Skeletal muscle satellite cell (primary cell): ENCODE measurements around the gene TMPRSS11D.

Source experiments
- H3K27me3 ChIP-seq: 2 replicates; pipeline ENCODE4 v1.7.0; 2013; ENCODE audit warnings: low read length; ENCODE audit not compliant: control insufficient read depth, insufficient read depth
- H3K36me3 ChIP-seq: 2 replicates; pipeline ENCODE4 v1.7.0; 2013; ENCODE audit warnings: mild to moderate bottlenecking, control low read depth, low read length; ENCODE audit not compliant: insufficient read depth
- H3K4me1 ChIP-seq: 2 replicates; pipeline ENCODE4 v1.7.0; 2013; ENCODE audit warnings: low read length; ENCODE audit not compliant: control insufficient read depth, insufficient read depth
- H3K4me2 ChIP-seq: 2 replicates; pipeline ENCODE4 v1.7.0; 2013; ENCODE audit warnings: mild to moderate bottlenecking, low read length
- H3K4me3 ChIP-seq: 2 replicates; pipeline ENCODE4 v1.7.0; 2013; ENCODE audit warnings: low read length
- H3K9ac ChIP-seq: 2 replicates; pipeline ENCODE4 v1.7.0; 2013; ENCODE audit warnings: mild to moderate bottlenecking, low read depth, low read length, moderate library complexity
- H3K9me3 ChIP-seq: replicated peaks from 2 replicates; pipeline ENCODE4 v1.7.0; 2013; ENCODE audit warnings: mild to moderate bottlenecking, control low read depth, low read length

Gene TMPRSS11D

GRCh38 chr4:67885762-67886161 lies 2.0 kb upstream of the TMPRSS11D start:
- no peaks in the 10 kb centered on the region for H3K36me3 ChIP-seq
- H3K4me3 ChIP-seq = peak overlapping the region; percentile 42
- H3K9ac ChIP-seq = peak overlapping the region; percentile 71
- H3K9me3 ChIP-seq = no peaks in the 10 kb centered on the region
- no peaks in the 10 kb centered on the region for H3K27me3 ChIP-seq
- H3K4me1 ChIP-seq = peaks cover 21% of the 10 kb centered on the region
- peak overlapping the region; percentile 73 for H3K4me2 ChIP-seq

GRCh38 chr4:67884701-67885100 lies 899 bp upstream of the TMPRSS11D start:
- H3K36me3 ChIP-seq = no peaks in the 10 kb centered on the region
- H3K4me1 ChIP-seq = peaks cover 21% of the 10 kb centered on the region
- no peak overlapping the region for H3K4me3 ChIP-seq
- no peak overlapping the region for H3K4me2 ChIP-seq
- no peak overlapping the region for H3K9ac ChIP-seq
- H3K27me3 ChIP-seq = no peaks in the 10 kb centered on the region
- no peaks in the 10 kb centered on the region for H3K9me3 ChIP-seq

- Histone ChIP-seq H3K36me3 (no peaks in the 10 kb centered on the region), H3K4me3 (no peak overlapping the region), H3K4me1 (peaks cover 21% of the 10 kb centered on the region)
Observed at GRCh38 chr4:67883458-67883857, 344 bp downstream of the TMPRSS11D start.

DNA sequence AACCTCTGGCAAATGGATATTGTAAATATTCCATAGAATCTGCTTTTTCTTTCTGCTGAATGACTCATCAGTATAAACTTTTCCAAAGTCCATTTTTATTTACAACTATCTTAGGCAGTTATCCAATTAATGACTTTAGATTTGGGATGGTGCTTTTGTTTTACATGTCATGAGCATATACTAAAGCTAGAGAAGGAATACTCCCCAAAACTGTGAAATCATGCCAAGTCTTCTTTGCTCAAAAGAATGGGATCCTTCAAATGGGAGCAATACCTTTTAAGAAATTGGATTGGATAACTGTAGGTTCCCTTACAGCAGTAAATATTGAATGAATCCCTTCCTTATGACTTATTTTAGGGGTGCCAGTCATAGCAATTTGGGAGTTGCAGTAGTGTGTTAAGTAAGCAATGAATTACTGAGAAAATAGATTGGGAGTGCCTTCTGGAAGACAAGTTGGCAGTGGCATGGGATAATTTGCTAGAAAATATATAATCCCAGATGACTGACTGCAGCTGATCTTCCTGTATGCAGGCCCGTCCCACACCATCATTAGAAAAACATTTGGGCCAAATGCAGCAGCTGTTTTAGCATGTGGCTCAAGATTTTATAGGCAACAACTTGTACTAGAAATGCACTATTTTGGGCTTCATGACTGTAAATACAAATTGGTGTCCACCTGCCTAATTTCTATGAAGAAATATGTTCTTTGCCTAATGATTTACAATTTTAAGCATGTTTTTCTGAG lies 2.8 kb downstream of the TMPRSS11D start:
- no peak overlapping the region for H3K4me3 ChIP-seq
- H3K27me3 ChIP-seq = no peaks in the 10 kb centered on the region
- no peaks in the 10 kb centered on the region for H3K9me3 ChIP-seq
- H3K9ac ChIP-seq = no peak overlapping the region
- H3K36me3 ChIP-seq = no peaks in the 10 kb centered on the region
- no peak overlapping the region for H3K4me2 ChIP-seq
- H3K4me1 ChIP-seq = peaks cover 10% of the 10 kb centered on the region

More at GRCh38 chr4:67883458-67883857, 344 bp downstream of the TMPRSS11D start:
- Histone ChIP-seq H3K27me3 (no peaks in the 10 kb centered on the region), H3K4me2 (no peak overlapping the region), H3K9ac (no peak overlapping the region), H3K9me3 (no peaks in the 10 kb centered on the region)

GRCh38 chr4:67879486-67879885 lies 4.3 kb downstream of the TMPRSS11D start:
- Histone ChIP-seq H3K9ac (no peak overlapping the region), H3K4me2 (no peak overlapping the region), H3K9me3 (no peaks in the 10 kb centered on the region), H3K4me1 (peaks cover 10% of the 10 kb centered on the region), H3K27me3 (no peaks in the 10 kb centered on the region), H3K4me3 (no peak overlapping the region), H3K36me3 (no peaks in the 10 kb centered on the region)

DNA sequence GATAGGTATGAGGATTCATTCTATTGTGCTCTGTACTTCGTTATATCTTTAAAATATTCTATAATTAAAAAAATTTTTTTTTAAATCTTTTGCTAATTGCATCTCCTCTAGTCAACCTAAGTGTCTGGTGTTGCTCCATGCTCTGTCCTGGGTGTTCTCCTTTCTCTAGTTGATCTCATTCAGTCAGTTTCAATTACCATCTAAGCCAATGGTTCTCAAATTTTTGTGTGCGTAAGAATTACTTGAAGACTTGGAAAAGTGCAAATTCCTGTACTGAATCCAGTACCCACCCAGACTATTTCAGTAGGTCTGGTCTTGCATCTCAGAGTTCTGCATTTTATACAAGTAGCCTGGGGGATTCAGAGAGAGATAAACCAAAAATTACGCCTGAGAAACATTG lies 6.7 kb downstream of the TMPRSS11D start:
- Histone ChIP-seq H3K4me1 (peaks cover 10% of the 10 kb centered on the region), H3K27me3 (no peaks in the 10 kb centered on the region), H3K9ac (no peak overlapping the region), H3K4me2 (no peak overlapping the region), H3K9me3 (no peaks in the 10 kb centered on the region), H3K4me3 (no peak overlapping the region), H3K36me3 (no peaks in the 10 kb centered on the region)

DNA sequence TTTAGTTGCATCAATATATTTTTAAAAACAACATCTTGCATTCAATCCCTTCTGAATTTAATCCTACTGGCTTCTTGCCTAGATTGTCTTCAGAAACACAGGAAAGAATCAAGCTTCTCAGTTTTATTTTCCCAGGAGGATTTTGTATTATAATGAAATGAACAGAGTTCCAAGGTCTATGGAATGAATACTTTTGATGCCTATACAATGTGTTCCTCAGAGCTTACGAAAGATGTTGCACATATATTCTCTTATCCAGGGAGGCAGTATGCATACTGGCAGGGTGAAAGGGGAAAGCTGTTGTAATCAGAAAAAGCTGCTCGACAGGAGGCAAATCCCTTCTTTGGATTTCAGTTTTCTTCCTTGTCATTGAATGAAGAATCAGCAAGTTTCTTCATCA lies 8.8 kb downstream of the TMPRSS11D start:
- Histone ChIP-seq H3K36me3 (no peaks in the 10 kb centered on the region), H3K9ac (no peak overlapping the region), H3K27me3 (no peaks in the 10 kb centered on the region), H3K4me2 (peak overlapping the region; percentile 23), H3K4me1 (peaks cover 7% of the 10 kb centered on the region), H3K4me3 (no peak overlapping the region), H3K9me3 (no peaks in the 10 kb centered on the region)

GRCh38 chr4:67873116-67873515 lies 10.7 kb downstream of the TMPRSS11D start:
- Histone ChIP-seq H3K9ac (no peak overlapping the region), H3K4me3 (no peak overlapping the region), H3K9me3 (no peaks in the 10 kb centered on the region), H3K27me3 (no peaks in the 10 kb centered on the region), H3K4me1 (peaks cover 7% of the 10 kb centered on the region), H3K4me2 (no peak overlapping the region), H3K36me3 (no peaks in the 10 kb centered on the region)

DNA sequence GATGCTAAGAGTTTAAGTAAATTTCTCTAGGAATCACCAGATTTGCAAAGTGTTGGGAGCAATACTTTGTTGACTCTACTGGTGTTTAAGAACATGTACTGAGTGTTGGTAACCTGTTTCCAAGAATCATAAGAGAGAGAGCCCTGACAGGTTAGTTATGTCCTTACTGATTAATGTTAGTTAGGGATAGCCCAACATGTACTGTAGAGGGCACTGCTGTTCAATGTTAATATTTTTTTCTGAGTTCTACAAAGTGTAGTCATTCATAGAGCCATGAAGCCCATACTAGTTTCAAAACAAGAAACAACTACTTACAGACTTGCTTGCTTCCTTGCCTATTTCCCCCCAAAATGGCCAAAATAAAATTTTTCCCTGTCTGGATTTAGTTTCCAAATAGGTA lies 11.9 kb downstream of the TMPRSS11D start:
- Histone ChIP-seq H3K4me1 (peaks cover 7% of the 10 kb centered on the region), H3K4me3 (no peak overlapping the region), H3K9me3 (no peaks in the 10 kb centered on the region), H3K36me3 (no peaks in the 10 kb centered on the region), H3K4me2 (no peak overlapping the region), H3K9ac (no peak overlapping the region), H3K27me3 (no peaks in the 10 kb centered on the region)

DNA sequence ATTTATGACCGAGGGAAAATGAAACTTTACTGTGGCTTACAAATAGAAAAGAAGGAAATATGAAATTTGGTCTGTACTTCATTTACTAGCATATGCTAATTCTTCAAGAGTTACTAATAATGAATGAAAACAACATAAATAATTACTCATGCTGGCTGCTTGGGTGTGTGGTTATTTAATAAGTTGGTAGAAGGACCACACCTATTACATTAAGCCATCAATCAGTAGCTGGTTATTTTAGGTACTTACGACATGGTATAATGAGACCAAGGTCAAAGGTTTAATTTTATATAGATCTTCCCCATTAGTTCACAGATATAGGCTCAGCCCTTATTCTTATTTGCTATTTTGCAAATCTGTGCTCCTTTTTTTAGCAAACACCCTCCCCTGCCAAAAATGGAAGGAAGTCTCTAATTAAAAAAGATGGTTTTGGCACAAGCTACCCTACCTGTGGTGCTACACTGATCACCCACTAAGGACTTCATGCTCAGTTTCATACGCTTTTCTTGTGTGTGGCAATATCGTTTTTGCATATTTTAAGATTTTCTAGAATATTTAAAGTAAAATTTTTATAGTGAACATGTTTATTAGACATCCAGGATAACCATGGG lies 14.1 kb downstream of the TMPRSS11D start:
- peaks cover 1% of the 10 kb centered on the region for H3K4me1 ChIP-seq
- H3K4me3 ChIP-seq = no peak overlapping the region
- no peak overlapping the region for H3K9ac ChIP-seq
- H3K4me2 ChIP-seq = no peak overlapping the region
- H3K36me3 ChIP-seq = no peaks in the 10 kb centered on the region
- H3K27me3 ChIP-seq = no peaks in the 10 kb centered on the region
- no peaks in the 10 kb centered on the region for H3K9me3 ChIP-seq

- Histone ChIP-seq H3K4me1 (no peaks in the 10 kb centered on the region), H3K4me3 (no peak overlapping the region), H3K9me3 (no peaks in the 10 kb centered on the region), H3K27me3 (no peaks in the 10 kb centered on the region), H3K9ac (no peak overlapping the region), H3K36me3 (no peaks in the 10 kb centered on the region), H3K4me2 (peak overlapping the region; percentile 59)
Observed at GRCh38 chr4:67861513-67861912, 22.3 kb downstream of the TMPRSS11D start.

GRCh38 chr4:67853336-67853735 lies 30.5 kb downstream of the TMPRSS11D start:
- Histone ChIP-seq H3K9me3 (no peaks in the 10 kb centered on the region), H3K4me2 (no peak overlapping the region), H3K4me3 (no peak overlapping the region), H3K27me3 (no peaks in the 10 kb centered on the region), H3K9ac (no peak overlapping the region), H3K36me3 (no peaks in the 10 kb centered on the region), H3K4me1 (no peaks in the 10 kb centered on the region)
